SU-DHL-6 (cell line): ENCODE measurements around the gene TENM4.

Source experiments
- H2AFZ ChIP-seq: fragments of 200-600 bp; sonication (generic); 2 replicates; pipeline ENCODE4 v1.6.1; 2014; ENCODE audit warnings: low read depth, mild to moderate bottlenecking, moderate library complexity, mixed read lengths, antibody characterized with exemption, low read length; ENCODE audit not compliant: severe bottlenecking
- H3F3A ChIP-seq: fragments of 200-600 bp; shearing (Covaris generic); 2 replicates; pipeline ENCODE4 v1.6.0; 2016; ENCODE audit warnings: antibody characterized with exemption, mild to moderate bottlenecking; ENCODE audit not compliant: insufficient read depth
- H3K27ac ChIP-seq: fragments of 200-600 bp; sonication (generic); 2 replicates; pipeline ENCODE4 v1.5.1; 2016; ENCODE audit warnings: low read depth, mild to moderate bottlenecking, low read length, moderate library complexity, mixed read lengths
- H3K27me3 ChIP-seq: fragments of 200-600 bp; sonication (generic), shearing (Covaris generic); 2 replicates; pipeline ENCODE4 v1.6.0; 2014; ENCODE audit warnings: mild to moderate bottlenecking, low read length
- H3K36me3 ChIP-seq: fragments of 200-600 bp; sonication (generic); 2 replicates; pipeline ENCODE4 v1.6.1; 2014; ENCODE audit warnings: mild to moderate bottlenecking, low read length, mixed read lengths
- H3K4me2 ChIP-seq: fragments of 300-600, 200-600 bp; shearing (Covaris generic), sonication (generic); 2 replicates; pipeline ENCODE4 v1.6.0; 2014; ENCODE audit warnings: low read length, low read depth, mild to moderate bottlenecking; ENCODE audit not compliant: poor library complexity, severe bottlenecking
- H3K4me3 ChIP-seq: fragments of 200-600 bp; sonication (generic); 2 replicates; pipeline ENCODE4 v1.5.1; 2014; ENCODE audit warnings: antibody characterized with exemption, low read length, mild to moderate bottlenecking, mixed read lengths; ENCODE audit not compliant: insufficient read depth, poor library complexity, severe bottlenecking
- H3K79me2 ChIP-seq: fragments of 200-600 bp; sonication (generic); 2 replicates; pipeline ENCODE4 v1.6.1; 2014; ENCODE audit warnings: mild to moderate bottlenecking, low read length, moderate library complexity; ENCODE audit not compliant: insufficient read depth
- H3K9ac ChIP-seq: fragments of 200-600 bp; sonication (generic); 2 replicates; pipeline ENCODE4 v1.7.0; 2014; ENCODE audit warnings: mild to moderate bottlenecking, low read length
- H3K9me2 ChIP-seq: fragments of 200-600 bp; sonication (generic); replicated peaks from 2 replicates; pipeline ENCODE4 v1.6.1; 2014; ENCODE audit warnings: low read length; ENCODE audit not compliant: insufficient read depth
- H3K9me3 ChIP-seq: fragments of 200-600 bp; sonication (generic); 2 replicates; pipeline ENCODE4 v1.6.1; 2014; ENCODE audit warnings: low read length, mixed read lengths; ENCODE audit not compliant: insufficient read depth
- H4K20me1 ChIP-seq: fragments of 200-600 bp; sonication (generic); 2 replicates; pipeline ENCODE4 v1.6.1; 2014; ENCODE audit warnings: low read depth, mild to moderate bottlenecking, antibody characterized with exemption, low read length, moderate library complexity, mixed read lengths
- CTCF ChIP-seq: fragments of 200-600 bp; sonication (generic); IDR thresholded peaks from one replicate; pipeline ENCODE4 v1.5.1; 2017; ENCODE audit warnings: antibody characterized with exemption, mild to moderate bottlenecking, low read length, moderate library complexity; ENCODE audit not compliant: insufficient read depth, poor library complexity, severe bottlenecking
- EZH2phosphoT487 ChIP-seq: fragments of 200-600 bp; sonication (generic), shearing (Covaris generic); conservative IDR thresholded peaks from 2 replicates; pipeline ENCODE4 v1.6.1; 2018; ENCODE audit warnings: mild to moderate bottlenecking, antibody characterized with exemption, low read length, moderate library complexity, mixed read lengths

Gene TENM4

GRCh38 chr11:79174045-79175008 lies 266.5 kb downstream of the TENM4 start:
- Histone ChIP-seq H3K4me2 (no peak overlapping the region), H3K27ac (no peak overlapping the region)
- TF ChIP-seq CTCF (no peak), EZH2phosphoT487 (no peak)

GRCh38 chr11:79173615-79174014 lies 267.2 kb downstream of the TENM4 start:
- Histone ChIP-seq H2AFZ (no peak overlapping the region), H3K79me2 (no peaks in the 10 kb centered on the region), H3K36me3 (no peaks in the 10 kb centered on the region), H4K20me1 (no peaks in the 10 kb centered on the region), H3K27ac (no peak overlapping the region), H3K9me2 (no peaks in the 10 kb centered on the region), H3K27me3 (no peaks in the 10 kb centered on the region), H3K4me2 (no peak overlapping the region), H3K9me3 (no peaks in the 10 kb centered on the region), H3K9ac (no peak overlapping the region), H3F3A (no peaks in the 10 kb centered on the region), H3K4me3 (no peak overlapping the region)
- no peak for TF ChIP-seq CTCF
- TF ChIP-seq EZH2phosphoT487 = no peak

More at GRCh38 chr11:79174045-79175008, 266.5 kb downstream of the TENM4 start:
- no peak overlapping the region for H3K4me3 ChIP-seq
- no peaks in the 10 kb centered on the region for H4K20me1 ChIP-seq
- H3K9me2 ChIP-seq = no peaks in the 10 kb centered on the region
- H3K9ac ChIP-seq = no peak overlapping the region
- H3K27me3 ChIP-seq = no peaks in the 10 kb centered on the region
- H3K9me3 ChIP-seq = no peaks in the 10 kb centered on the region
- H3F3A ChIP-seq = no peaks in the 10 kb centered on the region
- H3K36me3 ChIP-seq = no peaks in the 10 kb centered on the region
- no peak overlapping the region for H2AFZ ChIP-seq
- H3K79me2 ChIP-seq = no peaks in the 10 kb centered on the region

- no peak overlapping the region for H3K4me3 ChIP-seq
- no peak overlapping the region for H2AFZ ChIP-seq
- no peak overlapping the region for H3K27ac ChIP-seq
- H4K20me1 ChIP-seq = no peaks in the 10 kb centered on the region
- no peaks in the 10 kb centered on the region for H3K27me3 ChIP-seq
- no peaks in the 10 kb centered on the region for H3K9me3 ChIP-seq
- H3K9me2 ChIP-seq = no peaks in the 10 kb centered on the region
- no peak overlapping the region for H3K9ac ChIP-seq
- H3K4me2 ChIP-seq = no peak overlapping the region
- no peaks in the 10 kb centered on the region for H3K79me2 ChIP-seq
- no peak for TF ChIP-seq EZH2phosphoT487
- TF ChIP-seq CTCF = no peak
- no peaks in the 10 kb centered on the region for H3K36me3 ChIP-seq
- H3F3A ChIP-seq = no peaks in the 10 kb centered on the region
These were observed 270.5 kb downstream of the TENM4 start for GRCh38 chr11:79170321-79170720.
